HG03342 (cell line): ENCODE data around the gene DAGLA.

Experiments used
- ATAC-seq: cut with Tn5 transposase; IDR thresholded peaks from one replicate; pipeline ENCODE4 v1.9.1; 2021; ENCODE audit warnings: mild to moderate bottlenecking, moderate library complexity; ENCODE audit not compliant: unreplicated experiment

The DAGLA gene

DNA sequence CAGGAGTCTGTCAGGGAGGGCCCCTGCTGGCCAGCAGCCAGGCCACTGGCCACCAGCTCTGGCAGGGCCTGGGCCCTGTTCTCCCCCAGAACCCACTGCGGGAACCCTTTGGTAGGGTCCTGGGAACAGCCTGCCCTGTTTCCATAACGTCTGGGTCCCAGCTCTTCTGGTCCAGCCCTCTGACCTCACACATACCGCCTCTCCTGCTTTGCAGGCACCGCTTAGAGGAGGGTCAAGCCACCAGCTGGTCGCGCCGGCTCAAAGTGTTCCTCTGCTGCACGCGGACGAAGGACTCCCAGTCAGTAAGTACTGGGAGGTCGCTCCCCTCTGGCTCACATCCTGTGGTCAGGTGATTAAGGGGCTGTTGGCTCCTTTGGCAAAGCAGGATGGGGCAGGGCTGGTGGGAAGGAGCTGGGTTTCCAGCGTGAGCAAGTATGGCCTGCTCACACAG, 45.6 kb downstream of the DAGLA start:
- ATAC-seq = no peak

DNA sequence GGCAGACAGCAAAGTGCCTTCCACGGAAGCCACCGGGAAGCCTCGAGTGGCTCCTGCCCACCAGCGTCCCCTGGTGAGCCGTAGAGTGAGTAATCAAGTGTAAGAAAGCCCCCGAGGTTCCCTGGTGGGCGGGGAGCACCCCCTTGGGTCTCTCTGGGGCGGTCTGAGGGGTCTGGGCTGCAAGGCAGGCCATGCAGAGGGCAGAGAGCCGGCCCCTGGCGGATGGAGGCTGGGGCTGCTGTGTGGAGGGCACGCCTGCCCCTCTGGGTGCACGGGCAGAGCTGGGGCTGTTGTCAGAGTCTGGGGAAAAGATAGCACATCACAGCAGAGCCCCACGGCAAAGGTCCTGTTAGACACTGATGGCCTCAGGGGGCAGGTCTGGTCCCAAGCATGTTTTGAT, 46.6 kb downstream of the DAGLA start:
- ATAC-seq = no peak

DNA sequence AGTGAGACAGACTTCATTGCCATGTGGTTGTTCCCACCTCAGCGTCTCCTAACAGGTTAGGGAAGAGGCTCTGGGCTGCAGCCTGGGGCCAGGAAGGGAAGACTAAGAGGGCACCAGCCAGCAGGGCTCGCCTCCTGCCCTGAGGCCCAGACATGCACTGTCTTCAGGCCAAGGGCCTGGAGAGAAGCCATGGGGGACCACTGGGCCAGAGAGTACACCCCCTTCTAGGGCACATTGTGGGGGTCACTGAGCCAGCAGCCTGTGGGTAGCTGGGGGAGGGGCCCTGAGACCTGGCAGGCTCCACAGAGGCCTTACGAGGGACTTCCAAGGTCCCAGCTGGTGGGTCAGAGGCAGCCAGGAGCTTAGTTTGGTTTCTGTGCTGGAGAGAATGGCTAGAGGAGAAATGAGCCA, 47.2 kb downstream of the DAGLA start:
- no peak for ATAC-seq

DNA sequence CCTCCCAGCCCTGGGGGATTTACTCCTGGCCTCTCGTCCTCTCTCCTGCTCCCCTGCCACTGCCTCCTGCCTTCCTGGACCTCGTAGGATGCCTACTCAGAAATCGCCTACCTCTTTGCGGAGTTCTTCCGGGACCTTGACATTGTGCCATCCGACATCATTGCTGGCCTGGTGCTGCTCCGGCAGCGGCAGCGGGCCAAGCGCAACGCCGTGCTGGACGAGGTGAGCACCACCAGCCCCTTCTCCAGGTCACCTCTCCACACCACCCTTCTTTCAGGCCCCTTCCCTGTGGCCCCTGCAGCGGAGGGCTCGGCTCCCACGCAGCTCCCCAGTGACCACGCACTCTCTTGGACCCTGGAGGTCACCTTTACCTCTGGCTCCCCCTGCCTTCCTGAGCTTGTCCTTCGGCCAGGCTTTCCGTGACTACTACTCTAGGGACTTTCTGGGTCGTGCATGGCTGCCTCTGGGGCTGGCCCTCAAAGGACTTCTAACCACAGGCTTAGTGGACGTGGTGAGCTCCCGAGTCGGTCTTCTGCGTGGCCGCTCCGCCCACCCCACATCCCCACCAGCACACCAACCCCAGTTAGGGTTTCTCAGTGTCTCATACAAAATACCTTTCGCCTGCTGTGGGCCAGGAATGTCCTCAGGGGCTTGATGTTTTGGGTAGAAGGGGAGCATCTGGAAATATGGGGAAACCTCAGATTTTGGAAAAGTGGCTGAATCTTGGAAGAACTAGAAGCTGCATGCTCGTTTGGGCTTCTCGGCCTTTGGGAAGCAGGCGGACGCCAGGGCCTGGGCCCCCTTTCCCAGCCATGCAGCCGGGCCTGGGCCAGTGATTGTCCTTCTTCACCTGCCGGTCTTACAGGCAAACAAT, 48.1 kb downstream of the DAGLA start:
- ATAC-seq = no peak

- ATAC-seq = no peak
Observed at GRCh38 chr11:61728940-61729219, 48.7 kb downstream of the DAGLA start.

GRCh38 chr11:61730240-61730994, 50.2 kb downstream of the DAGLA start:
- ATAC-seq = no peak

- ATAC-seq = no peak
Observed at GRCh38 chr11:61731211-61731951, 51.2 kb downstream of the DAGLA start.

DNA sequence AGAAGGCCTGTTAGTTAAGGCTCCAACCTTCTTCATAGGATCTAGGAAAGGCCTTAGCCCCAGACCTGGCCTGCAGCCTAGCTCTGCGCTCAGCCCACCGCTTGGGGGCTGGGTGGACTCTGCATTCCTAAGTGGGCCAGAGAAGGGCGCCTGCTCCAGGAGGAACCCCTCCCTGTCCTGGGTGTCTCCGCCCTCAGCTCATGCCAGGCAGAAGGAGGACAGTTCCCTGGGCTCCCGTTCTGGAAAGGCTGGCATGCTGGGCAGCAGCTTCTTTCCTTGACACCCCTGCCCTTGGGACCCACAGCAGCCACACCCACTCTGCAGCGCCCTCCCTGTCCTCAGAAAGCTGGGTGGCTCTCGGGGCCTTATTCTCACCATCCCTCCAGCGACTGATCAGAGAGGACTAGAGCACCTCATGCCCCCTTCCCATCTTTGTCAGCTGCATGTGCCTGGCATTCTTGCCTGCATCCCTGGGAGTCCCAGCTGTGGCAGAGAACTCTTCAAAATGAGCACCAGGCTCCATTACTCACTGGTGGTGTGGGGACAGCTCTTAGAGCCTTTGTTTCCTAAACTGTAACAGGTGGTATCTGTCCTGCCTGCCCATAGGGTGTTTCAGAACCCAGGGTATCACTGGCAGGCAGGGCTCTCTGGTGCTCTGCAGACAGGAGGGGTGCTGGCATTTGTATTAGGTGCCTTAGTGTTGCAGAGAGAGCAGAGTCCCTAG, 51.9 kb downstream of the DAGLA start:
- no peak for ATAC-seq

DNA sequence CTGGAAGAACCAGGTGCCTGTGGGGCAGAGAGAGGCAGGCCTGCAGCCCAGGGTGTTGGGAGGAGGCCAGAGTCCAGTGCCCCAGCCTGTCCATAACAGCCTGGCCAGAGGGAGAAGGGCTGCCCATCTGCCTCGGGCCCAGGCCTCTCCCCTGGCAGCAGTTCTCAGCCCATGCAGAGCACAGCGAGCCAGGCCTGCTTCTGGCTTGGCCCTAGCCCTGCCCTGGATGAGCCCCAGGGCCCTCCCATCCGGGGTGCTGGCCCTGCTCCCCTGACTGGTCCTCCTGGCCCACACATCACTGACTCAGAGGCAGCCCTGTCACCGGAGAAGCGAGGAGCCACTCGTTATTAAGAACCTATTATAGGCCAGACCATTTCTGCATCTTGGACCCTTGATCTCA, 52.5 kb downstream of the DAGLA start:
- no peak for ATAC-seq

- peak; percentile 80 for ATAC-seq
Observed at GRCh38 chr11:61733120-61733978, 53.2 kb downstream of the DAGLA start.

GRCh38 chr11:61734767-61735166, 54.6 kb downstream of the DAGLA start:
- no peak for ATAC-seq

- ATAC-seq = no peak
Observed at GRCh38 chr11:61735391-61735790, 55.2 kb downstream of the DAGLA start.

- no peak for ATAC-seq
Observed at GRCh38 chr11:61736310-61736709, 56.1 kb downstream of the DAGLA start.

GRCh38 chr11:61737131-61737530, 56.9 kb downstream of the DAGLA start:
- ATAC-seq = no peak

GRCh38 chr11:61737636-61738386, 57.6 kb downstream of the DAGLA start:
- no peak for ATAC-seq

DNA sequence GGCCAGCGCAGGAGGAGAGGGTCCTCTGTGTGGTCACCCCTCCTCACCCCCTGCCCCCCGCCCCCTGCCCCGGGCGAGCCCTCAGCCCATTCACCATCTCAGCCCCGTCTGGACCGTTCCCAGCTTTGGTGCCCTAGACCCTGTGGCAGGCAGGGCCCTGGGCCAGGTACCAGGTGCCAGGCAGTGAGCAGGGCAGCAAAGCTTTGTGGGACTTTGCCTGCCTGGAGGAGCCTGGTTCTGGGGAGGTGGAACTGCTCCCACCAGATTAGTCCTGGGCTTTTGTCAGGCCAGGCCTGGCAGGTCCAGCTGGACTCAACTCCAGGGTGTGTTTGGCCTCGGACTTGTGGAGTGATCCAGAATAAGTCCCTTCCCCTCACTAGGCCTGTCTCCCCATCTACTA, 58.6 kb downstream of the DAGLA start:
- no peak for ATAC-seq

- no peak for ATAC-seq
Observed at GRCh38 chr11:61739413-61739812, 59.2 kb downstream of the DAGLA start.

- ATAC-seq = no peak
Observed at GRCh38 chr11:61739966-61740365, 59.8 kb downstream of the DAGLA start.

GRCh38 chr11:61742391-61742790, 62.2 kb downstream of the DAGLA start:
- ATAC-seq = no peak
